ENCODE results near the gene ZFPM1.

The ZFPM1 gene

GRCh38 chr16:88417684-88418476 lies 35.2 kb upstream of the ZFPM1 start:
- no peak for DNase-seq (ENCODE audit: low read depth)

- no peak for DNase-seq (ENCODE audit: low read depth)
These were observed 34.2 kb upstream of the ZFPM1 start for GRCh38 chr16:88418869-88419268.

- no peak for DNase-seq (ENCODE audit: low read depth)
These were observed 33.3 kb upstream of the ZFPM1 start for GRCh38 chr16:88419790-88420189.

GRCh38 chr16:88420496-88420895 lies 32.6 kb upstream of the ZFPM1 start:
- no peak for DNase-seq (ENCODE audit: low read depth)

- no peak for DNase-seq (ENCODE audit: low read depth)
These were observed 31.8 kb upstream of the ZFPM1 start for GRCh38 chr16:88421301-88421700.

GRCh38 chr16:88421871-88422433 lies 31.1 kb upstream of the ZFPM1 start:
- no peak for DNase-seq (ENCODE audit: low read depth)

- no peak for DNase-seq (ENCODE audit: low read depth)
These were observed 30.2 kb upstream of the ZFPM1 start for GRCh38 chr16:88422733-88423447.

GRCh38 chr16:88423448-88423850 lies 29.6 kb upstream of the ZFPM1 start:
- DNase-seq (ENCODE audit: low read depth): no peak

- no peak for DNase-seq (ENCODE audit: low read depth)
These were observed 28.4 kb upstream of the ZFPM1 start for GRCh38 chr16:88424587-88425235.

- DNase-seq (ENCODE audit: low read depth): no peak
These were observed 27.1 kb upstream of the ZFPM1 start for GRCh38 chr16:88426018-88426417.

GRCh38 chr16:88427376-88427775 lies 25.7 kb upstream of the ZFPM1 start:
- no peak for DNase-seq (ENCODE audit: low read depth)

- DNase-seq (ENCODE audit: low read depth): no peak
These were observed 24.9 kb upstream of the ZFPM1 start for GRCh38 chr16:88428156-88428555.

- DNase-seq (ENCODE audit: low read depth): no peak
These were observed 24.3 kb upstream of the ZFPM1 start for GRCh38 chr16:88428616-88429386.

GRCh38 chr16:88429387-88430184 lies 23.5 kb upstream of the ZFPM1 start:
- no peak for DNase-seq (ENCODE audit: low read depth)

- DNase-seq (ENCODE audit: low read depth): no peak
These were observed 22.9 kb upstream of the ZFPM1 start for GRCh38 chr16:88430185-88430523.

GRCh38 chr16:88430524-88431446 lies 22.3 kb upstream of the ZFPM1 start:
- DNase-seq (ENCODE audit: low read depth): peak; percentile 17

- DNase-seq (ENCODE audit: low read depth): no peak
These were observed 21.4 kb upstream of the ZFPM1 start for GRCh38 chr16:88431651-88432050.

- no peak for DNase-seq (ENCODE audit: low read depth)
These were observed 20.9 kb upstream of the ZFPM1 start for GRCh38 chr16:88432174-88432573.

GRCh38 chr16:88432753-88433152 lies 20.3 kb upstream of the ZFPM1 start:
- DNase-seq (ENCODE audit: low read depth): no peak
